IMR-90 (cell line): ENCODE data around the gene CROCC2. TPM values are rescaled to one million over a fixed set of nuclear protein-coding genes. Genes with fewer than 3 reads are reported as not detected.

Experiments
- ATAC-seq: fragments of 200-7000 bp; cut with Tn5 transposase; 2 replicates; pipeline ENCODE4 v1.9.1; 2020; ENCODE audit warnings: low read depth, mild to moderate bottlenecking, moderate library complexity
- BruUV-seq: library from RNA; stranded (reverse); fragments of 400-500 nt; replicated peaks from 2 replicates; lab custom pipeline; 2021; lab: Mats Ljungman, UMichigan
- CTCF ChIA-PET: fragments of 300-600 bp; formaldehyde crosslinking; extraction: SDS; loops from one replicate; lab custom pipeline; 2021; ENCODE audit warnings: antibody characterized with exemption; lab: Yijun Ruan, JAX
- POLR2A ChIA-PET: fragments of 300-600 bp; sonication (Branson Sonifier 250); formaldehyde crosslinking; loops from one replicate; lab custom pipeline; 2022; ENCODE audit warnings: antibody characterized with exemption; ENCODE audit not compliant: unreplicated experiment; lab: Charles Lee
- DNase-seq: peaks from one replicate; pipeline ENCODE4 v3.0.0; 2013
- H2AFZ ChIP-seq: replicated peaks from 2 replicates; pipeline ENCODE3; 2013; ENCODE audit warnings: low read length, mild to moderate bottlenecking; ENCODE audit not compliant: poor library complexity
- H2AK5ac ChIP-seq: 2 replicates; pipeline ENCODE4 v1.6.1; 2013; ENCODE audit warnings: low read depth, low read length, inconsistent platforms
- H2AK9ac ChIP-seq: replicated peaks from 2 replicates; pipeline ENCODE3; 2013; ENCODE audit warnings: mild to moderate bottlenecking, low read depth, low read length, moderate library complexity; ENCODE audit not compliant: poor library complexity
- H2BK120ac ChIP-seq: 2 replicates; pipeline ENCODE4 v1.6.1; 2013; ENCODE audit warnings: low read depth, low read length, inconsistent platforms
- H2BK15ac ChIP-seq: 3 replicates; pipeline ENCODE4 v1.6.1; 2013; ENCODE audit warnings: low read depth, low read length, inconsistent platforms
- H2BK20ac ChIP-seq: 2 replicates; pipeline ENCODE4 v1.6.1; 2013; ENCODE audit warnings: low read depth, mild to moderate bottlenecking, inconsistent platforms, low read length, moderate library complexity
- H2BK5ac ChIP-seq: 2 replicates; pipeline ENCODE4 v1.6.1; 2013; ENCODE audit warnings: mild to moderate bottlenecking, low read depth, low read length, inconsistent platforms; ENCODE audit not compliant: poor library complexity, severe bottlenecking
- H3K14ac ChIP-seq: replicated peaks from 2 replicates; pipeline ENCODE4 v1.6.1; 2013; ENCODE audit warnings: low read depth, low read length, inconsistent platforms
- H3K18ac ChIP-seq: 2 replicates; pipeline ENCODE4 v1.6.1; 2013; ENCODE audit warnings: low read depth, low read length, control low read depth
- H3K23ac ChIP-seq: 2 replicates; pipeline ENCODE4 v1.6.1; 2013; ENCODE audit warnings: low read depth, low read length, inconsistent platforms
- H3K27ac ChIP-seq: 2 replicates; pipeline ENCODE4 v1.5.1; 2013; ENCODE audit warnings: mild to moderate bottlenecking, control low read depth, low read length; ENCODE audit not compliant: insufficient read depth
- H3K27me3 ChIP-seq: 2 replicates; pipeline ENCODE4 v1.6.1; 2013; ENCODE audit warnings: low read length; ENCODE audit not compliant: control insufficient read depth, insufficient read depth
- H3K36me3 ChIP-seq: 2 replicates; pipeline ENCODE4 v1.6.1; 2013; ENCODE audit warnings: low read length, mixed read lengths; ENCODE audit not compliant: control insufficient read depth, insufficient read depth
- H3K4ac ChIP-seq: 2 replicates; pipeline ENCODE4 v1.6.1; 2013; ENCODE audit warnings: low read depth, low read length, inconsistent platforms
- H3K4me1 ChIP-seq: 2 replicates; pipeline ENCODE4 v1.6.1; 2013; ENCODE audit warnings: low read length, mixed read lengths; ENCODE audit not compliant: control insufficient read depth, insufficient read depth
- H3K4me2 ChIP-seq: 2 replicates; pipeline ENCODE4 v1.6.1; 2013; ENCODE audit warnings: low read depth, mild to moderate bottlenecking, control low read depth, low read length, moderate library complexity
- H3K4me3 ChIP-seq: 2 replicates; pipeline ENCODE4 v1.5.1; 2013; ENCODE audit warnings: low read depth, mild to moderate bottlenecking, control low read depth, low read length, moderate library complexity; ENCODE audit not compliant: insufficient read depth
- H3K56ac ChIP-seq: 2 replicates; pipeline ENCODE4 v1.6.1; 2013; ENCODE audit warnings: low read length, inconsistent platforms; ENCODE audit not compliant: insufficient read depth; ENCODE audit errors: extremely low read depth
- H3K79me1 ChIP-seq, 2 experiments: 2 replicates each; pipeline ENCODE4 v1.6.1; 2013; ENCODE audit warnings: low read length in 2 of 2, inconsistent platforms in 1 of 2, low read depth in 1 of 2
- H3K9ac ChIP-seq: 2 replicates; pipeline ENCODE4 v1.6.1; 2013; ENCODE audit warnings: low read depth, low read length, control low read depth
- H3K9me1 ChIP-seq: 2 replicates; pipeline ENCODE4 v1.6.1; 2013; ENCODE audit warnings: low read length, inconsistent platforms; ENCODE audit not compliant: insufficient read depth
- H3K9me3 ChIP-seq: 2 replicates; pipeline ENCODE4 v1.6.1; 2013; ENCODE audit warnings: low read length; ENCODE audit not compliant: control insufficient read depth, insufficient read depth
- H4K20me1 ChIP-seq: 2 replicates; pipeline ENCODE4 v1.6.1; 2013; ENCODE audit warnings: low read length, inconsistent platforms; ENCODE audit not compliant: insufficient read depth
- H4K5ac ChIP-seq: 2 replicates; pipeline ENCODE4 v1.6.1; 2013; ENCODE audit warnings: mild to moderate bottlenecking, low read depth, low read length, control low read depth
- H4K8ac ChIP-seq, 2 experiments: 2 replicates each; pipeline ENCODE4 v1.6.1; 2013; ENCODE audit warnings: low read depth in 2 of 2, low read length in 2 of 2, control low read depth in 1 of 2, inconsistent platforms in 1 of 2
- H4K91ac ChIP-seq: 2 replicates; pipeline ENCODE4 v1.6.1; 2013; ENCODE audit warnings: low read depth, low read length, inconsistent platforms; ENCODE audit not compliant: insufficient read depth
- CEBPB ChIP-seq: IDR thresholded peaks from 2 replicates; pipeline ENCODE4 v1.6.1; 2012; ENCODE audit warnings: low read depth, low read length, improper control_type of control experiment
- CHD1 ChIP-seq: IDR thresholded peaks from 2 replicates; pipeline ENCODE4 v1.6.1; 2012; ENCODE audit warnings: low read depth, low read length, improper control_type of control experiment
- MAFK ChIP-seq: IDR thresholded peaks from 2 replicates; pipeline ENCODE4 v1.6.1; 2012; ENCODE audit warnings: low read depth, low read length, improper control_type of control experiment
- MAZ ChIP-seq: IDR thresholded peaks from 2 replicates; pipeline ENCODE4 v1.6.1; 2012; ENCODE audit warnings: low read depth, mild to moderate bottlenecking, low read length, improper control_type of control experiment, moderate library complexity, borderline replicate concordance
- MXI1 ChIP-seq: IDR thresholded peaks from 2 replicates; pipeline ENCODE4 v1.6.1; 2012; ENCODE audit warnings: low read depth, mild to moderate bottlenecking, low read length, moderate library complexity, borderline replicate concordance
- NFE2L2 ChIP-seq: fragments of 150-350 bp; IDR thresholded peaks from 2 replicates; pipeline ENCODE4 v1.6.1; 2016; ENCODE audit warnings: low read depth, mild to moderate bottlenecking, low read length
- POLR2A ChIP-seq: IDR thresholded peaks from 2 replicates; pipeline ENCODE4 v1.6.1; 2012; ENCODE audit warnings: mild to moderate bottlenecking, low read depth, low read length
- RAD21 ChIP-seq: IDR thresholded peaks from 2 replicates; pipeline ENCODE4 v1.6.1; 2012; ENCODE audit warnings: low read length, improper control_type of control experiment
- RFX5 ChIP-seq: IDR thresholded peaks from 2 replicates; pipeline ENCODE4 v1.8.0; 2012; ENCODE audit warnings: low read depth, mild to moderate bottlenecking, low read length, moderate library complexity
- SMC3 ChIP-seq: fragments of 150-350 bp; IDR thresholded peaks from 2 replicates; pipeline ENCODE4 v1.6.1; 2016; ENCODE audit warnings: low read depth, mild to moderate bottlenecking, antibody characterized with exemption, low read length, moderate library complexity
- WGBS, 2 experiments: methylation state at CpG; one replicate each; pipeline versions ENCODE4 v1.1.5 to v1.1.7; 2013; ENCODE audit warnings: missing lambda C conversion rate in 2 of 2; ENCODE audit not compliant: insufficient read length in 1 of 2; ENCODE audit errors: extremely low coverage in 2 of 2; 5-methylcytosine and 5-hydroxymethylcytosine counted together
- dilution Hi-C: fragments of 300-500 bp; cut with HindIII; formaldehyde crosslinking; loops from one replicate; pipeline ENCODE4 v1.14.3; 2018; ENCODE audit warnings: low sequenced_read_pairs; ENCODE audit not compliant: unreplicated experiment
- in situ Hi-C: fragments of 300-500 bp; cut with MboI; formaldehyde crosslinking; loops from 3 replicates; pipeline ENCODE4 v1.14.3; 2019; ENCODE audit warnings: low sequenced_read_pairs, inconsistent platforms, mixed read lengths
- intact Hi-C: fragments of 100-400 bp; cut with micrococcal nuclease; formaldehyde crosslinking; loops from 2 replicates; pipeline ENCODE4 v1.10.0; 2022
- polyA plus RNA-seq, 3 experiments: library from polyadenylated mRNA; depleted of rRNA; stranded (reverse); fragments of >200 nt; gene quantifications; 2 replicates each; pipeline ENCODE4 v1.2.3, GENCODE V29; 2012; ENCODE audit warnings: low replicate concordance in 1 of 3
- total RNA-seq: library from RNA; depleted of rRNA; stranded (reverse); fragments of >200 nt; gene quantifications from 2 replicates; pipeline ENCODE4 v1.2.3, GENCODE V29; 2012
- TF ChIP-seq, protein P1 (sequence below): conservative IDR thresholded peaks from 2 replicates; pipeline ENCODE4 v1.5.1; 2012; ENCODE audit warnings: mild to moderate bottlenecking, low read depth, low read length, improper control_type of control experiment
- TF ChIP-seq, protein P2 (sequence below): fragments of 150-350 bp; IDR thresholded peaks from 2 replicates; pipeline ENCODE4 v1.6.1; 2017; ENCODE audit warnings: mild to moderate bottlenecking, antibody characterized with exemption, low read length, low read depth

The CROCC2 gene
- total and polyA plus RNA-seq, 2 of the 4 experiments (the other 2 are of a cell fraction): not detected

DNA sequence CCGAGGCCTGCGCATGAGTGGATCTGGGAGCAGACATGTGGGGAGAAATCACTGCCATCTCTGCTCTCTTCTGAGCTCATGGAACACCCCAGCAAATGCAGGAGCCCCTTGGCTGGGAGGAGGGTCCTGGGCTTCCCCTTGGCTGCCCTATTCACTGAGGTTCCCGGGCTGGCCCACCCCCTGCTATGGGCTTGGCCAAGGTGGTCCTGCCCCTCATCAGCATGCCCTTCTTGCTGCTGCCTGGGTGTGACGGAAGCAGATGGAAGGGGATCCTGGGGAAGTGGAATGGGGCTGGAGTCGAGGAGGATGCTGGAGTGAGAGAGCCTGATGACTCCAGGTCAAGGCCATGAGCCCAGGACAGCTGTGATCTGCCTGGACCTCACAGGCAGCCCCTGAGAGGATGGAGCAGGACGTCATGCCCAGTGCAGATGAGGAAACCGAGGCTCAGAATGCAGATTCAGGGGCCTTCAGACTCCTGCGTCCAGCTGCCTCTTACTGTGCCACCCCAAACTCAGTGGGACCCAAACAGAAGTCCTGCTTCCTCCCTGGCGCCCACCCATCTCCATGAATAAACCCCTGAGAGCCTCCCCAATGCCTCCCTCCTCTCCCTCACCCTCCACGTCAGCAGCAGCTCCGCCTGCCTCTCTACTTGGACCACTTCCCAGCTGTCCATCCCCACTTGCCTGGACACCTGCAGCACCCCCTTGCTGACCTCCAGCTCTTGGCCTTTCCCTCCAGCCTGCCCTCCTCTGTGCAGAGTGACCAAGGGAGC is 96.3 kb downstream of the CROCC2 start (continued):
- TF ChIP-seq POLR2A: no peak

DNA sequence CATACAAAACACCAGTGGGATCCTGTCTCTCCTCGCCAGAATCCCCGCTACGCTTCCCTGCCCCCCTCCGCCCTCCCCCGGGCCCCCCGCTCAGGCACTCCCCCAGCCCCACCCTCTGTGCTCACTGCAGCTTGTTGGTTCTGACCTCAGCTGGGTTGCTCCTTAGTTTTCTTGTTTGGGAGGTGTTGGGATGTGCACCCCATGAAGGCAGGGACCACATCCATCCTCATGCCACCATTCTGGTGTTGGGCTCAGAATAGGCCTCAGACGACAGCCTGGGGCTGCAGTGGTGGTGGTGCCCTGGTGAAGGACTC is 96.9 kb downstream of the CROCC2 start:
- H3K18ac ChIP-seq: no peak overlapping the region
- ChIA-PET POLR2A (no interaction called here), CTCF (no interaction called here)
- no peak overlapping the region for H2BK5ac ChIP-seq
- in situ Hi-C loops: no loop called here
- no peak overlapping the region for H2AK5ac ChIP-seq
- ATAC-seq (no peak), DNase-seq (no peak)
- no peak overlapping the region for H3K9ac ChIP-seq
- no peak overlapping the region for H2BK20ac ChIP-seq
- intact Hi-C loops: no loop called here
- TF ChIP-seq RAD21 (no peak), CHD1 (no peak), SMC3 (no peak), POLR2A (no peak), CEBPB (no peak), MAFK (no peak), RFX5 (no peak), NFE2L2 (no peak), MXI1 (no peak), MAZ (no peak)
- TF ChIP-seq, protein P1, sequence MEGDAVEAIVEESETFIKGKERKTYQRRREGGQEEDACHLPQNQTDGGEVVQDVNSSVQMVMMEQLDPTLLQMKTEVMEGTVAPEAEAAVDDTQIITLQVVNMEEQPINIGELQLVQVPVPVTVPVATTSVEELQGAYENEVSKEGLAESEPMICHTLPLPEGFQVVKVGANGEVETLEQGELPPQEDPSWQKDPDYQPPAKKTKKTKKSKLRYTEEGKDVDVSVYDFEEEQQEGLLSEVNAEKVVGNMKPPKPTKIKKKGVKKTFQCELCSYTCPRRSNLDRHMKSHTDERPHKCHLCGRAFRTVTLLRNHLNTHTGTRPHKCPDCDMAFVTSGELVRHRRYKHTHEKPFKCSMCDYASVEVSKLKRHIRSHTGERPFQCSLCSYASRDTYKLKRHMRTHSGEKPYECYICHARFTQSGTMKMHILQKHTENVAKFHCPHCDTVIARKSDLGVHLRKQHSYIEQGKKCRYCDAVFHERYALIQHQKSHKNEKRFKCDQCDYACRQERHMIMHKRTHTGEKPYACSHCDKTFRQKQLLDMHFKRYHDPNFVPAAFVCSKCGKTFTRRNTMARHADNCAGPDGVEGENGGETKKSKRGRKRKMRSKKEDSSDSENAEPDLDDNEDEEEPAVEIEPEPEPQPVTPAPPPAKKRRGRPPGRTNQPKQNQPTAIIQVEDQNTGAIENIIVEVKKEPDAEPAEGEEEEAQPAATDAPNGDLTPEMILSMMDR: no peak
- TF ChIP-seq, protein P2, sequence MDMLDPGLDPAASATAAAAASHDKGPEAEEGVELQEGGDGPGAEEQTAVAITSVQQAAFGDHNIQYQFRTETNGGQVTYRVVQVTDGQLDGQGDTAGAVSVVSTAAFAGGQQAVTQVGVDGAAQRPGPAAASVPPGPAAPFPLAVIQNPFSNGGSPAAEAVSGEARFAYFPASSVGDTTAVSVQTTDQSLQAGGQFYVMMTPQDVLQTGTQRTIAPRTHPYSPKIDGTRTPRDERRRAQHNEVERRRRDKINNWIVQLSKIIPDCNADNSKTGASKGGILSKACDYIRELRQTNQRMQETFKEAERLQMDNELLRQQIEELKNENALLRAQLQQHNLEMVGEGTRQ: no peak
- H4K91ac ChIP-seq: no peak overlapping the region
- no peak overlapping the region for H4K8ac ChIP-seq
- H2BK15ac ChIP-seq: no peak overlapping the region
- H3K27ac ChIP-seq: no peak overlapping the region
- H3K36me3 ChIP-seq: peaks cover 36% of the 10 kb centered on the region
- H4K5ac ChIP-seq: no peak overlapping the region
- H3K4me3 ChIP-seq: no peak overlapping the region
- dilution Hi-C loops: no loop called here
- no peak overlapping the region for H2BK120ac ChIP-seq
- no peak overlapping the region for H3K4me2 ChIP-seq
- BruUV-seq: no TSS peak
- H4K20me1 ChIP-seq: no peaks in the 10 kb centered on the region
- WGBS, 2 experiments: no CpG with 5 or more reads among the region's 7 CpGs
- no peak overlapping the region for H3K14ac ChIP-seq
- no peaks in the 10 kb centered on the region for H3K9me1 ChIP-seq
- H3K79me1 ChIP-seq: no peaks in the 10 kb centered on the region; a peak in 1 of 4 replicates
- H3K23ac ChIP-seq: no peak overlapping the region
- peaks cover 18% of the 10 kb centered on the region for H3K9me3 ChIP-seq
- H3K4ac ChIP-seq: no peak overlapping the region
- no peak overlapping the region for H2AFZ ChIP-seq
- H3K56ac ChIP-seq: no peak overlapping the region
- H3K4me1 ChIP-seq: peaks cover 4% of the 10 kb centered on the region; the same call in 1 of the 2 replicates
- no peak overlapping the region for H2AK9ac ChIP-seq
- H3K27me3 ChIP-seq: no peaks in the 10 kb centered on the region
